ENCODE data around the gene C15orf62.

Gene C15orf62

GRCh38 chr15:40796041-40796440 lies 26.3 kb downstream of the C15orf62 start:
- in situ Hi-C loops (cut with HindIII; ENCODE audit: low pct_ligation_motif_present, low sequenced_read_pairs): no loop called here
- no peaks in the 10 kb centered on the region for H3K27me3 ChIP-seq (replicated peaks)
- no peaks in the 10 kb centered on the region for H3K36me3 ChIP-seq (replicated peaks)
- H3K4me3 ChIP-seq (ENCODE audit: low read depth, low read length): no peak overlapping the region
- H3K27ac ChIP-seq: no peak overlapping the region
- no peak for DNase-seq
- TF ChIP-seq, protein P1, sequence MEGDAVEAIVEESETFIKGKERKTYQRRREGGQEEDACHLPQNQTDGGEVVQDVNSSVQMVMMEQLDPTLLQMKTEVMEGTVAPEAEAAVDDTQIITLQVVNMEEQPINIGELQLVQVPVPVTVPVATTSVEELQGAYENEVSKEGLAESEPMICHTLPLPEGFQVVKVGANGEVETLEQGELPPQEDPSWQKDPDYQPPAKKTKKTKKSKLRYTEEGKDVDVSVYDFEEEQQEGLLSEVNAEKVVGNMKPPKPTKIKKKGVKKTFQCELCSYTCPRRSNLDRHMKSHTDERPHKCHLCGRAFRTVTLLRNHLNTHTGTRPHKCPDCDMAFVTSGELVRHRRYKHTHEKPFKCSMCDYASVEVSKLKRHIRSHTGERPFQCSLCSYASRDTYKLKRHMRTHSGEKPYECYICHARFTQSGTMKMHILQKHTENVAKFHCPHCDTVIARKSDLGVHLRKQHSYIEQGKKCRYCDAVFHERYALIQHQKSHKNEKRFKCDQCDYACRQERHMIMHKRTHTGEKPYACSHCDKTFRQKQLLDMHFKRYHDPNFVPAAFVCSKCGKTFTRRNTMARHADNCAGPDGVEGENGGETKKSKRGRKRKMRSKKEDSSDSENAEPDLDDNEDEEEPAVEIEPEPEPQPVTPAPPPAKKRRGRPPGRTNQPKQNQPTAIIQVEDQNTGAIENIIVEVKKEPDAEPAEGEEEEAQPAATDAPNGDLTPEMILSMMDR (IDR thresholded peaks at IDR 0.05; ENCODE audit: low read depth, low read length, missing control alignments): no peak

DNA sequence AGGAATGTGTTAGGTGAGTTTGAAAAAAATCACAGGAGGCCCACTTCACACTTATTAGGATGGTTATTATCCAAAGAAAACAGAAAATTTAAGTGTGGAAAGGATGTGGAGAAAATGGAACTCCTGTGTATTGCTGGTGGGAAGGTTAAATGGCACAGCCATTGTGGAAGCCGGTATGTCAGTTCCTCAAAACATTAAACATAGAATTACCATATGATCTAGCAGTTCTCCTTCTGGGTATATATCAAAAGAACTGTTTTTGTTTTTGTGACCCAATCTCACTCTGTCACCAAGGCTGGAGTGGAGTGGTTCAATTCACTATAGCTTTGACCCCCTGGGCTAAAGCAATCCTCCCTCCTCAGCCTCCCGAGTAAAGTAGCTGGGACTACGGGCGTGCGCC lies 26.7 kb downstream of the C15orf62 start:
- TF ChIP-seq, protein P1 (IDR thresholded peaks at IDR 0.05; ENCODE audit: low read depth, low read length, missing control alignments): no peak
- DNase-seq: no peak
- no peak overlapping the region for H3K4me3 ChIP-seq (ENCODE audit: low read depth, low read length)
- in situ Hi-C loops (cut with HindIII; ENCODE audit: low pct_ligation_motif_present, low sequenced_read_pairs): no loop called here
- H3K27ac ChIP-seq: no peak overlapping the region
- no peaks in the 10 kb centered on the region for H3K27me3 ChIP-seq (replicated peaks)
- H3K36me3 ChIP-seq (replicated peaks): no peaks in the 10 kb centered on the region

- Histone ChIP-seq H3K27me3 (replicated peaks) (no peaks in the 10 kb centered on the region), H3K4me3 (ENCODE audit: low read depth, low read length) (no peak overlapping the region), H3K36me3 (replicated peaks) (no peaks in the 10 kb centered on the region), H3K27ac (no peak overlapping the region)
- DNase-seq: no peak
- in situ Hi-C loops (cut with HindIII; ENCODE audit: low pct_ligation_motif_present, low sequenced_read_pairs): no loop called here
- TF ChIP-seq, protein P1 (IDR thresholded peaks at IDR 0.05; ENCODE audit: low read depth, low read length, missing control alignments): no peak
Measured at GRCh38 chr15:40799523-40799922, 29.7 kb downstream of the C15orf62 start.

DNA sequence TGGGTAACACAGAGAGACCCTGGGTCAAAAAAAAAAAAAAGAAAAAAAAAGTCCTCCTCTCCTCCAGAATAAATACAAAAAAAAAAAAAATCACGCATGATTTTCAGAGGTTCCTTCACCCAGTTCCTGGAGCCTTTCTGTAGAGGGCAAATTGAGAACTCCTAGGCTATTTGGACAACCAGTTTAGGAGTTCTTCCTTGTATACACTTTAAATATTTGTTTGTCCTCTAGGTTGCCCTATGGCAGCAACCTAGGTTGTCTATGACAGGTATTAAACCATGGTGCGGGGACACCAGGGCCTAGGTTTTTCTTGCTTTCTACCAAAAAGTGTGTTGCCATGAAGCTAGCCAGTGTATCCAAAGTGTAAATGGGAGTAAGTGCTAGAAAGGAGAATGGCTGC lies 33.3 kb downstream of the C15orf62 start:
- no peak for DNase-seq
- H3K27ac ChIP-seq: no peak overlapping the region
- TF ChIP-seq, protein P1 (IDR thresholded peaks at IDR 0.05; ENCODE audit: low read depth, low read length, missing control alignments): no peak
- no peak overlapping the region for H3K4me3 ChIP-seq (ENCODE audit: low read depth, low read length)
- in situ Hi-C loops (cut with HindIII; ENCODE audit: low pct_ligation_motif_present, low sequenced_read_pairs): no loop called here
- H3K27me3 ChIP-seq (replicated peaks): no peaks in the 10 kb centered on the region
- no peaks in the 10 kb centered on the region for H3K36me3 ChIP-seq (replicated peaks)

- no peak for DNase-seq
- H3K4me3 ChIP-seq (ENCODE audit: low read depth, low read length): no peak overlapping the region
- H3K36me3 ChIP-seq (replicated peaks): no peaks in the 10 kb centered on the region
- no peaks in the 10 kb centered on the region for H3K27me3 ChIP-seq (replicated peaks)
- no peak overlapping the region for H3K27ac ChIP-seq
- in situ Hi-C loops (cut with HindIII; ENCODE audit: low pct_ligation_motif_present, low sequenced_read_pairs): no loop called here
- TF ChIP-seq, protein P1 (IDR thresholded peaks at IDR 0.05; ENCODE audit: low read depth, low read length, missing control alignments): peak; percentile 19
Measured at GRCh38 chr15:40803688-40804087, 33.9 kb downstream of the C15orf62 start.

DNA sequence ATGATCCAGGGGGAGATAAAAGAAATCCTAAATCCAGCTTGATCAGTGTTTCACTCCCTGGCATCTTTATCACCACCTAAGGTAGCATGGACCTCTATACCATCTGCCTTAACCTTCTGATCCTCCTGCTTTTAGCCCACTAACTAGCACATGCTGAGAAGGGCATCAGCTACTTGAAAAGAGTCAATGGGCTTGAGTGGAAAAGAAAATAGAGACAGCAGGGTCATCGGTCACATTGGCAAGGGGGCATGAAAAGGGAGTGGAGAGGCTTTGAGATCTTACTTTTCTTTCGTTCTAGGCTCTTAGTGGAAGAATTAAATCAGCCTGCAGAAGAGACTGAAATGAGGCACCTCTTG lies 36.9 kb downstream of the C15orf62 start:
- H3K27me3 ChIP-seq (replicated peaks): no peaks in the 10 kb centered on the region
- H3K27ac ChIP-seq: no peak overlapping the region
- peaks cover 5% of the 10 kb centered on the region for H3K36me3 ChIP-seq (replicated peaks)
- H3K4me3 ChIP-seq (ENCODE audit: low read depth, low read length): peak overlapping the region; percentile 100
- TF ChIP-seq, protein P1 (IDR thresholded peaks at IDR 0.05; ENCODE audit: low read depth, low read length, missing control alignments): no peak
- in situ Hi-C loops (cut with HindIII; ENCODE audit: low pct_ligation_motif_present, low sequenced_read_pairs): no loop called here
- DNase-seq: no peak
